Mammary epithelial cell (primary cell): ENCODE measurements around the gene SPOCD1.

Experiments used
- CTCF ChIP-seq, 2 donors: IDR thresholded peaks in 1 of 2; conservative IDR thresholded peaks in 1 of 2; 2 replicates each; pipeline ENCODE4 v1.5.1; 2011 to 2012; ENCODE audit warnings: inconsistent platforms in 2 of 2, low read length in 2 of 2, mild to moderate bottlenecking in 2 of 2, control low read depth in 1 of 2, low read depth in 1 of 2; ENCODE audit not compliant: insufficient read depth in 1 of 2; ENCODE audit errors: extremely low read depth in 1 of 2
- EZH2 ChIP-seq: IDR thresholded peaks from 2 replicates; pipeline ENCODE4 v1.6.1; 2012; ENCODE audit warnings: low read length, inconsistent platforms, borderline replicate concordance

DNA sequence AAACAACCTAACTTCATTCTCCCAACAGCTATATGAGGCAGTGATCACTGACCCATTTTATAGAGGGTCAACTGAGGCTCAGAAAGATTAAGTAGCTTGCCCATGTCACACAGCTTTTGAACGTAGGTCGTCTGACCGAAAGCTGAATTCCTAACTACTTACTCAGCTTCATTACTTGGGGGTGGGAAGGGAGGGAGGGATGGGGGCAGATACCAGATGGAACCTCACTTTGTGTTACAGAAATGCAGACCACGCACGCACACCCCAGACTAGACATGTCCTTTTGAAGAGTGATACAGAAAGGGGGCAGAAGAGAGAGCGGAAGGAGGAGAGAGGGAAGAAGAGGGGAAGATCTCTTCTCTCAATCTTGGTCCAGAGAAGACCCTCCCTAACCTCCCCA lies 53.9 kb downstream of the SPOCD1 start:
- TF ChIP-seq CTCF (conservative IDR thresholded peaks at IDR 0.05 in 1 of 2, IDR thresholded peaks at IDR 0.05 in 1 of 2; ENCODE audit: extremely low read depth in 1 of 2, insufficient read depth in 1 of 2, low read depth in 1 of 2, low read length in 2 of 2) (no peak), EZH2 (no peak)
